Stimulated activated CD8-positive, alpha-beta memory T cell treated with anti-CD3 and anti-CD28 coated beads, Interleukin-15, amount 100 ng/mL, for 24 hours (primary cell): ENCODE measurements around the gene IFT122.
"Not testable (repeated sequence)": the region's sequence is repeated elsewhere in the genome, so short reads cannot be mapped to it uniquely, and the experiment has no call there.

ENCODE experiments used
- DNase-seq: peaks from one replicate; pipeline ENCODE4 v3.0.0-alpha.2; 2020; ENCODE audit warnings: low read depth

IFT122 gene

GRCh38 chr3:129536804-129537203, 96.8 kb downstream of the IFT122 start:
- no peak for DNase-seq

GRCh38 chr3:129539206-129539605, 99.2 kb downstream of the IFT122 start:
- no peak for DNase-seq

- no peak for DNase-seq
Observed at GRCh38 chr3:129540776-129541516, 100.9 kb downstream of the IFT122 start.

- DNase-seq, result no peak
Observed at GRCh38 chr3:129542747-129543146, 102.7 kb downstream of the IFT122 start.

GRCh38 chr3:129543156-129543790, 103.2 kb downstream of the IFT122 start, which contains the start of gene H1-8:
TSS of gene H1-8 (plus strand) at chr3:129543175. CDS start at chr3:129543219, 44 bp downstream.
- DNase-seq, result no peak

GRCh38 chr3:129543999-129544398, 104.0 kb downstream of the IFT122 start:
- no peak for DNase-seq

GRCh38 chr3:129545951-129546350, 105.9 kb downstream of the IFT122 start:
- DNase-seq, result not testable (repeated sequence)

GRCh38 chr3:129547241-129547640, 107.2 kb downstream of the IFT122 start:
- DNase-seq, result no peak

GRCh38 chr3:129548104-129548965, 108.3 kb downstream of the IFT122 start:
- no peak for DNase-seq

- no peak for DNase-seq
Observed at GRCh38 chr3:129549006-129549800, 109.2 kb downstream of the IFT122 start.

GRCh38 chr3:129549805-129550204, 109.8 kb downstream of the IFT122 start:
- DNase-seq, result no peak

GRCh38 chr3:129552287-129553050, 112.4 kb downstream of the IFT122 start:
- no peak for DNase-seq

- no peak for DNase-seq
Observed at GRCh38 chr3:129553171-129553570, 113.1 kb downstream of the IFT122 start.

- DNase-seq, result no peak
Observed at GRCh38 chr3:129553719-129554118, 113.7 kb downstream of the IFT122 start.

GRCh38 chr3:129554356-129555152, 114.5 kb downstream of the IFT122 start:
- DNase-seq, result no peak

GRCh38 chr3:129555153-129555550, 115.1 kb downstream of the IFT122 start:
- DNase-seq, result no peak

GRCh38 chr3:129555616-129556357, 115.8 kb downstream of the IFT122 start:
- no peak for DNase-seq

- no peak for DNase-seq
Observed at GRCh38 chr3:129556358-129556695, 116.3 kb downstream of the IFT122 start.

GRCh38 chr3:129556890-129557547, 117.0 kb downstream of the IFT122 start:
- DNase-seq, result no peak
